Endothelial cell of umbilical vein (primary cell): ENCODE results near the gene KAT6B. TPM values are rescaled to one million over a fixed set of nuclear protein-coding genes. Genes with fewer than 3 reads are reported as not detected.

Source experiments
- BruUV-seq: library from RNA; stranded (reverse); fragments of 400-500 nt; replicated peaks from 2 replicates; lab custom pipeline; 2021; lab: Mats Ljungman, UMichigan
- CTCF ChIA-PET: fragments of 300-600, 350-600 bp; sonication (Branson Sonifier 250); formaldehyde crosslinking; loops from one replicate; lab custom pipeline; 2021; ENCODE audit warnings: antibody characterized with exemption, inconsistent platforms; lab: Charles Lee
- POLR2A ChIA-PET: fragments of 300-600, 350-600 bp; sonication (Branson Sonifier 250); formaldehyde crosslinking; loops from one replicate; lab custom pipeline; 2021; ENCODE audit warnings: antibody characterized with exemption, inconsistent platforms; lab: Charles Lee
- DNase-seq: peaks from one replicate; pipeline ENCODE4 v3.0.0-alpha.2; 2011; ENCODE audit warnings: low read depth, low spot score
- FAIRE-seq: peaks from 2 replicates; lab custom pipeline; 2011; peaks lifted over from hg19 to GRCh38; lab: Jason Lieb, UNC
- H2AFZ ChIP-seq: 2 replicates; pipeline ENCODE4 v1.6.0; 2012; ENCODE audit warnings: low read depth, low read length, control low read depth, inconsistent platforms
- H3K27ac ChIP-seq: 2 replicates; pipeline ENCODE4 v1.5.1; 2011; ENCODE audit warnings: low read depth, mild to moderate bottlenecking, control low read depth, low read length, moderate library complexity; ENCODE audit not compliant: insufficient read depth
- H3K27me3 ChIP-seq, 2 experiments: 2 replicates each; pipeline versions ENCODE4 v1.6.0 to v1.6.1; 2011; ENCODE audit warnings: low read length in 2 of 2, mixed read lengths in 1 of 2; ENCODE audit not compliant: control insufficient read depth in 2 of 2, insufficient read depth in 2 of 2
- H3K36me3 ChIP-seq, 2 experiments: 2 replicates in 1 of 2; 3 replicates in 1 of 2; pipeline ENCODE4 v1.5.1; 2011; ENCODE audit warnings: low read length in 2 of 2, mild to moderate bottlenecking in 1 of 2, moderate library complexity in 1 of 2; ENCODE audit not compliant: control insufficient read depth in 2 of 2, insufficient read depth in 2 of 2; ENCODE audit errors: extremely low read depth in 1 of 2
- H3K4me1 ChIP-seq: 3 replicates; pipeline ENCODE4 v1.5.1; 2011; ENCODE audit warnings: mild to moderate bottlenecking, low read length; ENCODE audit not compliant: control insufficient read depth, insufficient read depth; ENCODE audit errors: extremely low read depth
- H3K4me2 ChIP-seq: 2 replicates; pipeline ENCODE4 v1.6.1; 2011; ENCODE audit warnings: low read length, control low read depth, mixed read lengths; ENCODE audit not compliant: insufficient read depth
- H3K4me3 ChIP-seq, 3 experiments: fragments of 200-600 bp in 1 of 3; sonication (generic), shearing (Covaris generic) in 1 of 3; replicated peaks in 1 of 3; 2 replicates each; pipeline ENCODE4 v1.5.1; 2011 to 2016; ENCODE audit warnings: control low read depth in 3 of 3, low read length in 3 of 3, mild to moderate bottlenecking in 2 of 3, inconsistent platforms in 1 of 3, low read depth in 1 of 3, moderate library complexity in 1 of 3; ENCODE audit not compliant: insufficient read depth in 1 of 3
- H3K79me2 ChIP-seq: 2 replicates; pipeline ENCODE4 v1.6.0; 2012; ENCODE audit warnings: low read length, inconsistent platforms; ENCODE audit not compliant: control insufficient read depth, insufficient read depth
- H3K9ac ChIP-seq: replicated peaks from 2 replicates; pipeline ENCODE3; 2011; ENCODE audit warnings: low read length, control low read depth; ENCODE audit not compliant: insufficient read depth; ENCODE audit errors: extremely low read depth
- H3K9me1 ChIP-seq: replicated peaks from 3 replicates; pipeline ENCODE4 v1.6.0; 2011; ENCODE audit warnings: mild to moderate bottlenecking, low read length; ENCODE audit not compliant: control insufficient read depth, insufficient read depth; ENCODE audit errors: extremely low read depth
- H3K9me3 ChIP-seq: replicated peaks from 2 replicates; pipeline ENCODE4 v1.5.1; 2012; ENCODE audit warnings: low read length, inconsistent platforms; ENCODE audit not compliant: control insufficient read depth, insufficient read depth
- H4K20me1 ChIP-seq: replicated peaks from 2 replicates; pipeline ENCODE3; 2011; ENCODE audit warnings: mild to moderate bottlenecking, low read length; ENCODE audit not compliant: control insufficient read depth, insufficient read depth; ENCODE audit errors: extremely low read depth
- EZH2 ChIP-seq: IDR thresholded peaks from 2 replicates; pipeline ENCODE4 v1.6.1; 2012; ENCODE audit warnings: borderline replicate concordance, low read depth, mild to moderate bottlenecking, moderate library complexity, low read length, inconsistent platforms; ENCODE audit not compliant: severe bottlenecking
- FOS ChIP-seq: IDR thresholded peaks from 2 replicates; pipeline ENCODE4 v1.6.1; 2011; ENCODE audit warnings: mild to moderate bottlenecking, low read length, moderate library complexity, borderline replicate concordance; ENCODE audit not compliant: insufficient read depth
- GATA2 ChIP-seq: IDR thresholded peaks from 2 replicates; pipeline ENCODE4 v1.7.0; 2011; ENCODE audit warnings: low read depth, mild to moderate bottlenecking, moderate library complexity, mixed read lengths, low read length; ENCODE audit not compliant: insufficient read length, insufficient read depth
- JUN ChIP-seq: IDR thresholded peaks from 2 replicates; pipeline ENCODE4 v1.6.1; 2011; ENCODE audit warnings: borderline replicate concordance, low read depth; ENCODE audit not compliant: insufficient read length, insufficient read depth
- MYC ChIP-seq: IDR thresholded peaks from one replicate; pipeline ENCODE4 v1.6.1; 2011; ENCODE audit warnings: mild to moderate bottlenecking, low read depth, low read length
- POLR2A ChIP-seq: IDR thresholded peaks from 2 replicates; pipeline ENCODE4 v1.6.1; 2012; ENCODE audit warnings: low read depth, mild to moderate bottlenecking, control low read depth, low read length
- dilution Hi-C: fragments of 300-500 bp; cut with MboI; formaldehyde crosslinking; loops from one replicate; pipeline ENCODE4 v1.15.0; 2019; ENCODE audit warnings: low sequenced_read_pairs; ENCODE audit not compliant: extremely low pct_ligation_motif_present
- intact Hi-C: fragments of 100-400 bp; cut with micrococcal nuclease; formaldehyde crosslinking; loops from one replicate; pipeline ENCODE4 v1.10.0; 2022
- polyA plus RNA-seq, 4 experiments: library from polyadenylated mRNA; depleted of rRNA in 3 of 4; stranded (reverse) in 3 of 4; unstranded in 1 of 4; fragments of >200 nt; gene quantifications; 2 replicates each; pipeline versions ENCODE4 v1.2.1 to v1.2.3, GENCODE V29; 2011 to 2012; ENCODE audit warnings: missing spikeins in 1 of 4
- total RNA-seq: library from RNA; stranded (reverse); gene quantifications from 2 replicates; pipeline ENCODE4 v1.2.3, GENCODE V29; 2021
- TF ChIP-seq, protein P1 (sequence below): IDR thresholded peaks from 2 replicates; pipeline ENCODE4 v1.6.1; 2011; ENCODE audit not compliant: insufficient read depth, insufficient read length
- TF ChIP-seq, protein P2 (sequence below), 2 donors: IDR thresholded peaks; 1 replicate in 1 of 2; 2 replicates in 1 of 2; pipeline ENCODE4 v1.5.1; 2011; ENCODE audit warnings: low read length in 2 of 2, mild to moderate bottlenecking in 2 of 2, moderate library complexity in 2 of 2, control low read depth in 1 of 2, inconsistent platforms in 1 of 2, low read depth in 1 of 2; ENCODE audit not compliant: insufficient read depth in 1 of 2; ENCODE audit errors: extremely low read depth in 1 of 2

The KAT6B gene
- total and polyA plus RNA-seq, 2 donors (not counting 3 experiments of a cell fraction or from before 2014, with no cell fraction given): 4.5 to 17.0 TPM

DNA sequence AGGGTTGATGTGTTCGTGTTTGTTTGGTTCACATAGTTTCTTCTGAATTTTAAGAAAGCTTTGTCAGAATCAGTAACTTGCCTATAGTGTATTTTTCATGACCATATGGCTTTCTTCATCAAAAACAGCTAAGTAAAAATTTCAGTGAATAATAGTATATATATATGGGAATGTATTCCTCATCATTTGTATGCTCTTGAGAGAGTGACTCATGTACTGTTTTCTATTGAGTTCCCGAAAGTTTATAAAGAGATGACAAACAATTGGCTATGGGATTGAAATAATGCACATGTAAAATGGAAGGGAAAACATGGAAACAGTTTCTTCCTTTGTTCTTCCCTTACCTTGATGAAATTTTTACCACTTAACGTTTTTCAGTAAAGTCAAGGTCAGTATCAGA lies 56.4 kb downstream of the KAT6B start:
- Histone ChIP-seq H3K9me3 (no peaks in the 10 kb centered on the region), H2AFZ (no peak overlapping the region), H3K79me2 (no peaks in the 10 kb centered on the region), H3K4me2 (no peak overlapping the region), H4K20me1 (no peaks in the 10 kb centered on the region), H3K9ac (no peak overlapping the region), H3K36me3 (no peaks in the 10 kb centered on the region), H3K27ac (no peak overlapping the region), H3K9me1 (no peaks in the 10 kb centered on the region), H3K4me1 (no peaks in the 10 kb centered on the region), H3K27me3 (no peaks in the 10 kb centered on the region), H3K4me3 (no peak overlapping the region)
- ChIA-PET CTCF (interaction anchor here (0.6 kb wide), 1 partner anchor 113 kb away, joined by 3 read pairs; no protein-coding TSS in a partner anchor), POLR2A (no interaction called here)
- dilution Hi-C loops (no loop called here), intact Hi-C loops (no loop called here)
- DNase-seq (no peak), FAIRE-seq (no peak)
- no TSS peak for BruUV-seq
- no peak for TF ChIP-seq POLR2A
- TF ChIP-seq FOS: no peak
- TF ChIP-seq, protein P1, sequence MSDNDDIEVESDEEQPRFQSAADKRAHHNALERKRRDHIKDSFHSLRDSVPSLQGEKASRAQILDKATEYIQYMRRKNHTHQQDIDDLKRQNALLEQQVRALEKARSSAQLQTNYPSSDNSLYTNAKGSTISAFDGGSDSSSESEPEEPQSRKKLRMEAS: no peak
- TF ChIP-seq, protein P2, sequence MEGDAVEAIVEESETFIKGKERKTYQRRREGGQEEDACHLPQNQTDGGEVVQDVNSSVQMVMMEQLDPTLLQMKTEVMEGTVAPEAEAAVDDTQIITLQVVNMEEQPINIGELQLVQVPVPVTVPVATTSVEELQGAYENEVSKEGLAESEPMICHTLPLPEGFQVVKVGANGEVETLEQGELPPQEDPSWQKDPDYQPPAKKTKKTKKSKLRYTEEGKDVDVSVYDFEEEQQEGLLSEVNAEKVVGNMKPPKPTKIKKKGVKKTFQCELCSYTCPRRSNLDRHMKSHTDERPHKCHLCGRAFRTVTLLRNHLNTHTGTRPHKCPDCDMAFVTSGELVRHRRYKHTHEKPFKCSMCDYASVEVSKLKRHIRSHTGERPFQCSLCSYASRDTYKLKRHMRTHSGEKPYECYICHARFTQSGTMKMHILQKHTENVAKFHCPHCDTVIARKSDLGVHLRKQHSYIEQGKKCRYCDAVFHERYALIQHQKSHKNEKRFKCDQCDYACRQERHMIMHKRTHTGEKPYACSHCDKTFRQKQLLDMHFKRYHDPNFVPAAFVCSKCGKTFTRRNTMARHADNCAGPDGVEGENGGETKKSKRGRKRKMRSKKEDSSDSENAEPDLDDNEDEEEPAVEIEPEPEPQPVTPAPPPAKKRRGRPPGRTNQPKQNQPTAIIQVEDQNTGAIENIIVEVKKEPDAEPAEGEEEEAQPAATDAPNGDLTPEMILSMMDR (IDR thresholded peaks at IDR 0.05; ENCODE audit: extremely low read depth in 1 of 2, insufficient read depth in 1 of 2, low read depth in 1 of 2, low read length in 2 of 2): no peak
- no peak for TF ChIP-seq GATA2
- no peak for TF ChIP-seq EZH2
- TF ChIP-seq JUN: no peak
- no peak for TF ChIP-seq MYC
